Ramos (cell line): ENCODE results near the gene FAM184A.
"Not testable (repeated sequence)": the region's sequence is repeated elsewhere in the genome, so short reads cannot be mapped to it uniquely, and the experiment has no call there.

Source experiments
- in situ Hi-C: fragments of 300-500 bp; cut with MboI; formaldehyde crosslinking; loops from one replicate; pipeline ENCODE4 v1.14.3; 2022; ENCODE audit warnings: low sequenced_read_pairs; ENCODE audit not compliant: unreplicated experiment

Gene FAM184A

DNA sequence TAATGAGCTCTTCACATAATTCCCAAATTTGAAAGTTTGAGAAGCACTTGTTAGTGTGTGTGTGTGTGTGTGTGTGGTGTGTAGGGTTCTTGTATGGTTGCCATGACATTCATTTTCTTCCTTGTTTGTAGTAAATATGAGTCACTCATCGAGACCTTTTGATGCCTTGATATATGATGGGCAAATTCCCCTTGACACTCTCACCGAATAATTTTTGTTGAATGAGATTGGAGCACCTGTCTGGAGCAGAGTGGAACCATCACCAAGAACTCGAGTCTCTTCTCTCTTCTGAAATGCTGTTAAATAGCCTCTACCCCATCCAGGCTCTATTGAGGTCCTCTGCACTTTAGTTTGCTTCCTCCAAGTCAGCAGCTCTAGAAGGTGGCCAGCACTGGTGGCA, 29.6 kb upstream of the FAM184A start:
- in situ Hi-C loops, result loop anchor here (25.0 kb wide), 1 partner anchor 296 kb away; no protein-coding TSS in a partner anchor

DNA sequence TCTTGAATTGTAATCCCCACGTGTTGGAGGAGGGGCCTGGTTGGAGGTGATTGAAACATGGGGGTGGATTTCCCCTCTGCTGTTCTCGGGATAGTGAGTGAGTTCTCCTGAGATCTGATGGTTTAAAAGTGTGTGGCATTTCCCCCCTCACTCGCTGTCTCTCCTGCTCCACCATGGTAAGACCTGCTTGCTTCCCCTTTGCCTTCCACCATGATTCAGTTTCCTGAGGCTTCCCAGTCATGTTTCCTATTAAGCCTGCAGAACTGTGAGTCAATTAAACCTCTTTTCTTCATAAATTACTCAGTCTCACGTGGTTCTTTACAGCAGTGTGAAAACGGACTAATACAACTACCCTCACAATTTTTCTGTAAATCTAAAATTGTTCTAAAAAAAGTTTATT, 26.8 kb upstream of the FAM184A start:
- in situ Hi-C loops, result loop anchor here (25.0 kb wide), 1 partner anchor 293 kb away; no protein-coding TSS in a partner anchor

DNA sequence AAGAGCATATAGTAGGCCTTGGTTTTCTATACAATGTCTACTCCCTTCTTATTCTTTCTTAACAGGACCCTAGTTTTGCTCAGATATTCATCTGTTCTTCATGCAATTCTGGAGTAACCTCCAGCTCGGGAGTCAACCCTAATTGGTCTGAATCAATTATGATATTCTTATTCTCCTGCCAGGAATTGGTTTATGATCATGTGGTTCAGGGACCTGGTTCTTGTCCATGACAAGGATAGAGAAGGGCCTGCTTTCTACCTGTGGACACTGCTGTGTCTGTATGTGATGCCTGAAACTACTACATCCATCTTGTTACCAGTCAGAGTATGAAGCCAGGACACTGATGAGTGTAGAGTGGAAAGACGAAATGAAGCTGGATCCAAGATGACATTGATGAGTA, 24.4 kb upstream of the FAM184A start:
- in situ Hi-C loops, result loop anchor here (25.0 kb wide), 1 partner anchor 291 kb away; no protein-coding TSS in a partner anchor

DNA sequence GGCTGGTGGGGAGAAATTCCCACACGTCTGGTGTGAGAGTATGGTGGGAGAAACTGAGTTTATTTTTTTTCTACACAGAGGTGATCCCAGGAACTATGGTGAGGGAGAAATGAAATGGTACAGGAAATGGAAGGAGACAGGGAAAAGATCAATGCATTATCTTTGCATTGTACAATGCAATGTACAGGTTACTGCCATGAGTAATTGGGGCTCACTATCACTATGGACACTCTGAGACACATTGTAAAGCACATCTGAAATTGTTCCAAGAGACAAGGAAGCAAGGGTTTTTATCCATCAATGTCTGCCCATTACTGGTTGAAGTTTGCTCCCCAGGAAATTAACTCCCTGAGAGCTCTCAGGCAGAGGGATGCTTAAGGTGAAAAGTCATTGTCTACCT, 21.7 kb upstream of the FAM184A start:
- in situ Hi-C loops, result loop anchor here (25.0 kb wide), 1 partner anchor 288 kb away; no protein-coding TSS in a partner anchor

DNA sequence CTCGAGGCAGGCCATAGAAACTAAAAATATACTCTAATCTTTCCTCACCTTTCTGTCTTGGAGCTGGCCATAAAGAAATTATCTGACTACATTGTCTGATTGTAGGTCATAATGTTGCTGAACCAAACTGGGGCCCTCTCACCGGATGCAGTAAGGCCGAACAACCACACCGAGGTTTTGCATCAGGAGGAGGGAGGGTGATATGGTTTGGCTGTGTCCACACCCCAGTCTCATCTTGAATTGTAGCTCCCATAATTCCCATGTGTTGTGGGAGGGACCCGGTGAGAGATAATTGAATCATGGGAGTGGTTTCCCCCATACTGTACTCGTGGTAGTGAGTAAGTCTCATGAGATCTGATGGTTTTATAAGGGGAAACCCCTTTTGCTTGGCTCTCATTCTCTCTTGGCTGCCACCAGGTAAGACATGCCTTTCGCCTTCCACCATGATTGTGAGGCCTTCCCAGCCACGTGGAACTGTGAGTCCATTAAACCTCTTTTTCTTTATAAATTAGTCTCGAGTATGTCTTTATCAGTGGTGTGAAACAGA, 19.4 kb upstream of the FAM184A start:
- in situ Hi-C loops, result not testable (repeated sequence)

DNA sequence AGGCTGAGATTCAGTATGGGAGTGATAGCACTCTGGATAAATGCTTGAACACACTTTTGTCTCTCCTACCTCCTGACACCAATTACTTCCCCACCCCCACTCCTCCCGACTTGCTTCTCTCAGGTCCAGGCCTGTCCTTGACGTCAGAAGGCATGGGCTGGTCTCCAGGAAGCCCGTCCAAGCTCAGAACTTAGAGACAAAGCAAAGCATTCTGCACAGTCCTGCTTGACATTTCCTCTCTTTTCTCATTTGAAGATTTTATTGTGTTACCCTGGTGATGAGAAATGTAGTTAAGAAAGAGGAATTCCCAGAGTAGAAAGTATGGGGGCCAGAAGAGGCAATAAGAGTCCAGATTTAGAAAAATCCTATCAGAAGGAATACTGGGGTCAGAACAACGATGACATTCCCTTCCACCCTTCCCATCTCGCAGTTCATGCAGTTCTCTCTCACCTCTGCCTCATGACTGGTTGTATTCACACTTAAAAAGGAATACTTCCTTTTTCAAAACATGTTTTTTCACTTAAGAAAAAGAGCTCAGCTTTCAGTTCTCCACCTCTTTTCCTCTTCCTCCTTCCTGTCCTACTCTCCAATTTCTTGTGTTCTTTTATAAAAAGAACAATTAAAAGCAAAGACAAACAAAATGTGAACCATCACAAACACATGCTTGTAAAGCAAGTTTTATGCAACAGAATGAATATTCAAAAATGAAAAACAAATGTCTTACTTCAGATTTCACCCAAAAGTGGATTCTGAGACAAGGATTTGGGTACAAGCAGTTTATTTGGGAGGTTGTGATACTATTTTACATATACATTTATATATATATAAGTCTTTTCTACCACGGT, 18.5 kb upstream of the FAM184A start:
- in situ Hi-C loops, result no loop called here

DNA sequence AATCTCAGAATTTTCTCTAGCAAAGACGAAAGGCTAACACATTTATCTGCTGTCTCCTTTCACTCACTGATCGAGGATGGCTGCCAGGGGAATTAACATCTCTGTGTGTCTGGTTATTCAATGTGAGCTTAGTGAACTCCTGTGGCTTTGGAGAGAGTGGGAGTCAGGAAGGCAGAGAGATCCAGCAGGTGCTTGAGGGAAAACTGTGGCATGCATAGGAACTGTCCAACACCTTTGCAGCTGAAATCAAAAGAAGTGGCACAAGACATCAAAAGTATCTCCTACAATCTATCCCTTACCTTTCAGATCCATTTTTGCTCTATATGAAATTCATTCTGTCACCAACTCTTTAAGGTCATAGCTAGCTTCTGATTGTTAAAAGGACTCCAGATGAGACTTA, 11.8 kb upstream of the FAM184A start:
- in situ Hi-C loops, result no loop called here

DNA sequence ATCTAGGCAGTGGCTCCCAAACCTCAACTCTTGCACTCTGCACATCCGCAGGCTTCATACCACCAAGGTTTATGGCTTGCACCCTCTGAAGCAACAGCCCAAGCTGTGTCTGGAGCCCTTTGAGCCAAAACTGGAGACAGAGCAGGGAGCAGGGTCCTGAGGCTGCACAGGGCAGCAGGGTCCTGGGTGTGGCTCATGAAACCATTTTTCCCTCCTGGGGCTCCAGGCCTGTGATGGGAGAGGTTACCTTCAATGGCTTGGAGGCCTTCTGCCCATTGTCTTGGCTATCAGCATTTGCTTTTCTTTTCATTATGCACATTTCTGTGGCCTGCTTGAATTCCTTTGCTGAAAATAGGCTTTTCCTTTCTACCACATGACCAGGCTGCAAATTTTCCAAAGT, 6.3 kb upstream of the FAM184A start:
- in situ Hi-C loops, result no loop called here

DNA sequence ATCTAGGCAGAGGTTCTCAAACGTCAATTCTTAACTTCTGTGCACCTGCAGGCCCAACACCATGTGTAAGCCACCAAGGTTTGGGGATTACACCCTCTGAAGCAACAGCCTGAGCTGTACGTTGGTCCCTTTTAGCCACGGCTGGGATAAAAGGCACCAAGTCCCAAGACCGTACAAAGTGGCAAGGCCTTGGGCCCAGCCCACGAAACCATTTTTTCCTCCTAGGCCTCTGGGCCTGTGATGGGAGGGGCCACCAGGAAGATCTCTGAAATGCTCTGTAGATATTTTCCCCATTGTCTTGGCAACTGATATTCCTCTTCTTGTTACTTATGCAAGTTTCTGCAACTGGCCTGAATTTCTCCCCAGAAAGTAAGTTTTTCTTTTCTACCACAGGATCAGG, 4.5 kb upstream of the FAM184A start:
- in situ Hi-C loops, result no loop called here

DNA sequence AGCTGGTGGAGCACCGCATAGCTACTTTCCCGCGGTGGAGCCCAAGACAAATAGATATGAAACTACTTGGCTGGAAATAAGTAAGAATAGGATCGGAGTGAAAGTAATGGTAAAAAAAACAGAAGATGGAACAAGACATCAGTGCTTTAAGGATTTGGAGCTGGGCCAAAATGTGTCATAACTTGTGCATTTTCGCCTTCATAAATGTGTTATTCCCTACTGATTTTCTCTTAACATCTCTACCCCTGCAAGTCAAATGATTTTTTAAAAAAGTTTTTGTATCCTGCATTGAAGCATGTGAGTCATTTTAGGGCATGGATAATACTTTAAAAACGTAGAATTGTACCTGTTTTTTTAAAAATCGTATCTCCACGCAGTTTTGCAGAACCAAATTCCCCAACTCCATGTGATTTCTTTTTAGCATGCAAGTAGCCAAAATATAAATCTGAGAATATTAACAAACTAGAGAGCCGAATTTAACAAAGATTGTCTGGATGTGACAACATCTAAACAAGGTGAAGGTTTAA, 882 bp upstream of the FAM184A start:
- in situ Hi-C loops, result no loop called here

DNA sequence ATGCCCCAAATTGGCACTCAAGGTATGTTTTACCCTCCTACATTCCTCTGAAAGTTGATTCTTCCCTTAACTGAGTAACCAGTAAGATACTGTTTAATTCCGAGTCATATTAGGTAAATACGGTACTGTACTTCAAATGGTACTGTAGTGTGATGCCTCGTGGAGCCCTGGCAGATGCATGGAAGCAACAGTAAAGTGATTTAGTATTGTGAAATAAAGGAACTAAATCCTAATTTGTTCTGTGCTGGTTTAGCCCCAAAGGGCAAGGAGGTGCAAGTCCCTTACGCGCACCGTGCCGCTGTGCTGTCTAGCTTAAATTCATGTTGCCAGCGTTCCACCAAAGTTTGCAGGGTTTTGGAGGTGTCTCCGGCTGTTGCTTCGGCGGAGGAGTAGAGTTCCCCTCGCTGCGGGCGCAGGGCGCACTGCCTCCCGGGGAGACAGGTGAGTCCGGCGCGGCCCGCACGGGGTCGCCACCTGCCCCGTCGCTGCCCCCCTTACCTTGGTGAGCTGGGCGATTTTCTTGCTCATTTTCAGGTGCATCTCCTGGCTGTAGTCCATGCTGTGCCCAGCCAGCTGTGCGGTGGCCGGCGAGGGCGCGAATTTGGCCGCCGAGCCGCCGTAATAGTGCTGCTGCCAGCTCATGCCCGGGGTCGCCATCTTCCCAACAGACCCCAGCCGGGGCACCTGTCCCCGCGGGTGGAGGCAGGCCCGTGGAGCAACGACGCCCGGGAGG, 655 bp downstream of the FAM184A start:
- in situ Hi-C loops, result no loop called here

DNA sequence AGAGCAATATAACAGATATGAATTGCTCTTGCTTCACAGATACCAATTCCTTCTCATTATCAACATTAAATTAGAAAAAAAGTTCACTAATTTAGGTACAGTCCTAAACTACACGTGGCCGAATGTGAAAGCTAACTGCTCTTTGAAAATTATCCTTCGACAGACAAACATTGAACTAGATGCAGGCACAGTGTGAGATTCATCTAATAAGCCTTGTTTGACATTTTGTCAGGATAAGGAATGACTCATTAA, 1.1 kb downstream of the FAM184A start:
- in situ Hi-C loops, result no loop called here

DNA sequence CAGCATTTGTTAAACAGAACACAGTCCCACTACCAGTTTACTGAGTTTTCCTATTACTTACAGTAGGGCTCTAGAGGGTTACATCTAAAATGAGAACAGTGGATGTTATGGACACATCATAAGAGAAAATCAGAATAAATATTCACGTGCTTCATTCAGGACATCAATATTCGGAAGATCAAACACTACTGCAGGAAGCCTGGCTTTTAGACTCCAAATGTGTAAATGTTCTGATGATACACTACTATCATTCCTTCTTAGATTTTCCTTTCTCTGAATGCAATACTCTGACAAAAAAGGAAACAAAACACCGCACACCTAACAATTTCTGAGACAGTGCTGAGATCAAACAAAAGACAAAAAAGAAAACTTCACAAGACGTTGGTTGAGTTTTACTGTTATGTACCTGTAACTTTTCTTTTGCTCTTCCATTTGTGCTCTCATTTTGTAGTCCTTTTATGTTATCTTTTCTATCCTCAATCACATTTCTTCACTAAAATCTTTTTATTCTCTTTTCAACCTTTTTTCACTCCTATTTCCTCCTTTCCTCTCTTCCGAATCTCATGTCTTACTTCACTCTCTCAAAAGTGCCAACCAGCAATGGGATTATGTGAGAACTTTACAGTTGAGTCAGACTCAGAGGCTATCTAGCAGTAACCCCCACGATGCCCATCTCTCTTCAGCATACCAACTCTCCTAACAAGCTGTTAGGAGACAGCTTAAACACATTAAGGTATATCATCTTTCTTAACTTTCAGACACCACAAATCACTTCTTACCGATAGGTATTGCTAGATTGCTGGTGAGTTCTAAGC, 1.7 kb downstream of the FAM184A start:
- in situ Hi-C loops, result no loop called here

DNA sequence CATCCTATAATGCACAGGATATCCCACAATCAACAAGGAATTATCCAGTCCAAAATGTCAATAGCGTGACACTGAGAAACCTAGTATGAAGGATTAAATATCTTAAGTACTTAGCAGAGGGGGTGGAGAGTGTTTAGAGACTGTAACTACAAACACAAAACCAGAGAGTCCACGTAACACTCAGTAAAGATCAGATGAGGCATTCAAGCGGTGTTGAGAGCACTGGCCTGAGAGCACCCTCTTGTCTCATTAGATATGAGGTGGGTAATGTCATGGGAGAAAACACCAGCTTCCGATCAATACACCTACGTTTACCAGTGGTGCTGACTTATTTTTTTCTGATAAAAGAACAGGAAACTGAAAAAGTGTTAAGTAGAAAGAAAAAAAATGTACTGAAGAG, 2.3 kb downstream of the FAM184A start:
- in situ Hi-C loops, result no loop called here

DNA sequence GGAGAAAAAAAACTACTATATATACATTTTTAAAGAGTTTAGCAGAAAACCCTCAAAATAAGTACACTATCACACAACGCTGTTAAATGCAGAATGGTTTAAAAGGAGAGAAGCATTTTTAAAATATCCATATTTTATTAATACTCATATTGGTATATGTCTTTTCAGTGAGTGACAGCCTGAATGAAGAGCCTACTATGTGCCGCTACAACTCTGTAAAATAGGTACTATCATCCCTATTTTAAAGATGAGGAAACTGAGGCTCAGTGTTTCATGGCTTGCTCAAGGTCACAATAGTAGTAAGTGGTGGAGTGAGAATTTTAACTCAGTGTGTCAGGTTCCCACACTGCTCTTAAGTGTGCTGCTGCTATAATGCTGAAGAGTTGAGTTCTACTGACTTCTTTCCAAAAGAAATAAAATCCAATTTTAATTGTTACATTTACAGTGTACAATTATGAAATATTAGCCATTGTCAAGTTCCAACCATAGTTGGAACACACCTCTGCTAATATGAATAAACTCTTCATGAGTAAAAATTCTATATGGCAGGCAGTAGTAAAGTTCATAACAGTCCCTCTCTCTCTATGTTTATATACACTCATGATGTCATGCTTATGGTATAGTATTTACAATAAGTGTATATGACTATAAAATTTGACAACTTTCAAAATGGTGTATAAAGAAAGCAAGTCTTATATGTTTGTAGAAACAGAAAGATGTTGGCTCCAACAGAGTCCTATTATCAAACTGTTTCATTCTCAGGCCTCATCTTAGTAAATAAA, 3.1 kb downstream of the FAM184A start:
- in situ Hi-C loops, result no loop called here

DNA sequence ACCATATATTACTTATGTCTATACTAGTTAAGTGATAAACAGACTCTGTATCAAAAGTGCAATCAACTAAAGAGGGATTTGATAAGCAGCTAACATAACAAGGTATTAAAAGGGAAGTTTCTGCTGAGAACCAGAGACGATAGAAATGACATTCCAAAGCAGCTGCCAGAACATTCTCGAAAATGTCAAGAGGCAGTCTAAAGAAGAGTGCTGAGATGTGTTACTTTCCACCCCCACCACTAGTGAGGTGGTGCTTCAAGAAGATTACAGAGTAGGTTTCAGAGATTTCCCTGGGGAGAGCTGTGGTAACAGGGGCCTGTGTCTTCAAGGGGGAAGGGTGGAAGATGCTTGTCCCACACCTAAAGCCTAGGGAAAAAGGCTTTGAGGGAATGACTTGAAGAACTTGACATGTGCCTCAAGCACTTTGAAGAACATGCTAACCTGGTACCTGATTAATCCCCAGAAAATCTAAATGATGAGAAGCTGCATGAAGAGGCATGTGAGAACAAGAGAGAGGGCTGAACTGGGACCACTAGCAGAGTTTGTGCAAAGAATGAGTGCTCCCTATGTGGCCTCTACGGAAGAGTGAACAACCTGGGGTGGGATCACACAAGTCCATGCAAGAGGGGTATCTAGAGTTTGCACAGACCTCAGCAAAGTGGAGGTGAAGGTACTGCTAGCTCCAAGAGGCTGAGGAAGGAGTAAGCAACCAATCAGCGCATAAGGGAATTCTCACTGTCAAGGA, 5.0 kb downstream of the FAM184A start:
- in situ Hi-C loops, result no loop called here

DNA sequence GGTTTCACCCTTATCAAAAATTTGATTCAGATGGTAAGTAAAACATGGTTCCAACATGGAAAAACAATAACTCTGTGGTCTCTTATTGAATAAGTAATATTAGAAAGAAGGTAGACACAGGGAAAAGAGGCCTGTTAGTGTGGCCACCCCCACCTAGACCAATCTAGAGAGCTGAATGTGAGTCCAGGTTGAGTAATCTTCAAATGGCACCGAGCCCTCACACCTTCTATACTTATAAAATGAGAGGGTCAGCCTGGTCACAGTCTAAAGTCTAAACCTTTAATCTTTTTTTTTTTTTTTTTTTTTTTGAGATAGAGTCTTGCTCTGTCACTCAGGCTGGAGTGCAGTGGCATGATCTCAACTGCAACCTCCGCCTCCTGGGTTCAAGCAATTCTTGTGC, 6.9 kb downstream of the FAM184A start:
- in situ Hi-C loops, result no loop called here

DNA sequence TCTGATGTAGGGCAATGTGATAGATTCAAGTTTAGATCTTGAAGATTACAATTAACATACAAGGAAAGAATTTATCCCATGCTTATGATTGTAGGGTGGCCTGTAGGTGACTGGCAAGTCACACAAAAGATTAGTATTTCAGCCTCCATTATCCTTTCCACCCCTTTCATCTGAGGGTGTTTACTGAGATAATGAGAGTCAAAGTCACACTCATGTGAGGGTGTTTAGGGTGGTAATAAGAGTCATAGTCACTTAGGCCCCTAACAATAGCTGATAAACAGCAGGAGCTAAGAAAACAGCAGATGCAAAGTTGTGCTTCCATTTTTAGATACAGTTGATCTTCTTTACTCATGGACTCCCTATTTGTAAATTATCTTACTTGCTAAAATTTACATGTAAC, 11.4 kb downstream of the FAM184A start:
- in situ Hi-C loops, result no loop called here

DNA sequence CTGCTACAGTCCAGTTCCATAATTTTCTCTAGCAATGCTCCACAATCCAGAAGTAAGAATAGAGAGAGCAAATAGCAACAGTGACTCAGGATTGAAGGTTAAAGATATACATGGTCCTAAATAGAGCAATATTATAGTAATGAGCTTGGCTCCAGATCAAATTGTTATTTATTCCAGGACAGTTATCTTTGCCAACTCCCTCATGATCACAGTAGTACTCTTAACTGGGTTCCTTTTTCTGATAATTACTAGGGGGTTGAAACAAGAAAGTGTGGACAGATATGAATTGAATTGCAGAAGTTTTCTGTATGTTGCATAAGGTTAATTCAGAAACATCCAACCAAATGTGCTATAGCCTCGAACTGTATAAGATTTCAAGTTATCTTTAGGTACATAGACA, 11.9 kb downstream of the FAM184A start:
- in situ Hi-C loops, result no loop called here
